Inferior parietal cortex (tissue), 1 donor: ENCODE data around the gene ABCF1.
"Not testable (repeated sequence)": the region's sequence is repeated elsewhere in the genome, so short reads cannot be mapped to it uniquely, and the experiment has no call there.

Experiments used
- DNase-seq: peaks from one replicate; pipeline ENCODE4 v3.0.0-alpha.2; 2016; ENCODE audit errors: extremely low spot score

The ABCF1 gene

GRCh38 chr6:30571075-30571761 lies at the start of gene ABCF1:
ABCF1 (plus strand) TSS chr6:30571442; CDS start chr6:30571488, 46 bp downstream.
- DNase-seq: peak; percentile 97

DNA sequence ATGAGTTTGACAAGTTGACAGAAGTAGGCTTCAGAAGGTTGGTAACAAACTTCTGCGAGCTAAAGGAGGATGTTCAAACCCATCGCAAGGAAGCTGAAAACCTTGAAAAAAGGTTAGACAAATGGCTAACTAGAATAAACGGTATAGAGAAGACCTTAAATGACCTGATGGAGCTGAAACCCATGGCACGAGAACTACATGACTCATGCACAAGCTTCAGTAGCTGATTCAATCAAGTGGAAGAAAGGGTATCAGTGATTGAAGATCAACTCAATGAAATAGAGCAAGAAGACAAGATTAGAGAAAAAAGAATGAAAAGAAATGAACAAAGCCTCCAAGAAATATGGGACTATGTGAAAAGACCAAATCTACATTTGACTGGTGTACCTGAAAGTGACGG lies 49.3 kb upstream of the ABCF1 start:
- DNase-seq: not testable (repeated sequence)

DNA sequence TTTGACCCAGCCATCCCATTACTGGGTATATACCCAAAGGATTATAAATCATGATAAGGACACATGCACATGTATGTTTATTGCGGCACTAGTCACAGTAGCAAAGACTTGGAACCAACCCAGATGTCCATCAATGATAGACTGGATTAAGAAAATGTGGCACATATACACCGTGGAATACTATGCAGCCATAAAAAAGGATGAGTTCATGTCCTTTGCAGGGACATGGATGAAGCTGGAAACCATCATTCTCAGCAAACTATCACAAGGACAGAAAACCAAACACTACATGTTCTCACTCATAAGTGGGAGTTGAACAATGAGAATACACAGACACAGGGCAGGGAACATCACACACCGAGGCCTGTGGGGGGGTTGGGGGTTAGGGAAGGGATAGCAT lies 44.8 kb upstream of the ABCF1 start:
- DNase-seq: not testable (repeated sequence)

DNA sequence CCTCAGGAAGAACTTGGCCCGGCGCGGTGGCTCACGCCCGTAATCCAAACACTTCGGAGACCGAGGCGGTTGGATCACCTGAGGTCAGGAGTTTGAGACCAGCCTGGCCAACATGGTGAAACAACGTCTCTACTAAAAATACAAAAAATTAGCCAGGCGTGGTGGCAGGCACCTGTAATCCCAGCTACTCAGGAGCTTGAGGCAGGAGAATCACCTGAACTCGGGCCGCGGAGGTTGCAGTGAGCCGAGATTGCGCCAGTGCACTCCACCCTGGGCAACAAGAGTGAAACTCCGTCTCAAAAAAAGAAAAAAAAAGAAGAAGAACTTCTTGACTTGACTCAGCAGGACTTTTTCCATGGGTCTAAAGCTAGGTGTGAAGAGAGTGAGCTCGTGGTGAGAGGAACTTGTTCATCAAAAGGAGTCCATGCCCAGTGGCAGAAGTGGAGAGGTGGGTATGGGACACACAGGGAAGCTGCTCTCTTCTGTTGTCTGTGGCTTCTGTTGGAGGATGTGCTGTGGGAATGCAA lies 41.8 kb upstream of the ABCF1 start:
- DNase-seq: not testable (repeated sequence)

- no peak for DNase-seq
These were observed 41.2 kb upstream of the ABCF1 start for GRCh38 chr6:30530014-30530413.

- no peak for DNase-seq
These were observed 37.6 kb upstream of the ABCF1 start for GRCh38 chr6:30533460-30534294.

DNA sequence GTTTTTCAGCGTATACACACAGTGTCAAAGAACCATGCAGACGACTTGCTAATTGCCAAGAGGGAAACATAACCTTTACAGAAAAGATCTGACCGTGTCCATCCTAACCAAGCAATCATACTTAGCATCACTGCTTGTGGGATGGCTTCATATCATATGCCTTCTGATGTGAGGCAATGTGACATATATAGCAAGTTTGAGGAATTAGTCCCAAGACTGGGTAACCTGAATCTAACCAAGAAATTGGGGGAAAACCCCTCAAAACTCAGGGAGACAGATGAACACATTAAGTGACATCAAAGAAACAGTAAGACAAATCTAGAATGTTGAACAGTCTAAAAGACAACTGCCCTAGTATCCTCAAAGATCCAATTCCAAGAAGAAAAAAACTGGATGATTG lies 33.3 kb upstream of the ABCF1 start:
- DNase-seq: no peak

- peak; percentile 93 for DNase-seq
These were observed 29.5 kb upstream of the ABCF1 start for GRCh38 chr6:30541515-30542403.

- no peak for DNase-seq
These were observed 28.9 kb upstream of the ABCF1 start for GRCh38 chr6:30542404-30542725.

DNA sequence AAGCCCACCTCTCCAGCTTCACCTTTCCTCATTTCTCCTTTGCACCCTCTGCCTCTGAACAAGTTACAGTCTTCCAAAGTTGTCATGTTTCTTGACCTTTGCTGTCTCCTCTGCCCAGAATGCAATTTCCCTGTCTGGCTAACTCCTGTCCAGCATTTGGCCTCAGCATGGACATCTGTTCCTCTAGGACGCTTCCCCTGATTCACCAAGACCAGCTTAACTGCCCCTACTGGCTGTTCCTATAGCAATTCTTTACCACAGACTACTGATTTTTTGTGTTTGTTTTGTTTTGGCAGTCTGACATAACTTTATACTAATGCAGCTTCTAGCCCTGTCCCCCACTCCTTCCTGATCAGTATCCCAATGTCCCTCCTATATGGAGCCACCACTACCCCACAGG lies 28.3 kb upstream of the ABCF1 start:
- no peak for DNase-seq

- no peak for DNase-seq
These were observed 27.4 kb upstream of the ABCF1 start for GRCh38 chr6:30543821-30544220.

DNA sequence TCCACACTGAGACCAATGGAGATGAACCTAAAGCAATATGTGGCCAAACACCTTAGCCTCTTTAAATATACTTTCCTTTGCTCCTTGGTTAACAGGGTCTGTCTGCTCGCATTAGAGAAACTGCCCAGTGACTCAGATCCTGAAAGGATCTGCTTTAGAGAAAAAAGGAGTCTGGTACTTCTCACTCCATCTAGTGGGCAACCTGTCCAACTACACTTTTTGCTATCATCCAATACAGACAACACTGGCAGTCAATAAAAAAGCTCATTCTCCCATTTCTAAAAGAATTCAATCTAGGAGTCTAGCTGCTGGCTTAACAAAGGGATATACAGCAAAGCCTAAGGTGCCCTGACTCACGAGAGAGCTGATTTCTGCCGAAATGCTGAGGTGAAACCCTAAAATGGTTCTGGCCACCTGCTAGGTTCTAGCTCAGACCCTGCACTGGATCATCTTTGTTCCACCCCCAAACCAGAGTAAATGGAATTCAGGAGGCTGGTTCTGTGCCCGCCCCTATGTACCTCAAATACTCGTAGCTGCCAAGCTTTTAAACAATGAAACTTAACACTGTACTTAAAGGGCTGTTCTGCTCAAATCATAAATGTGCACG lies 26.5 kb upstream of the ABCF1 start:
- DNase-seq: peak; percentile 74

DNA sequence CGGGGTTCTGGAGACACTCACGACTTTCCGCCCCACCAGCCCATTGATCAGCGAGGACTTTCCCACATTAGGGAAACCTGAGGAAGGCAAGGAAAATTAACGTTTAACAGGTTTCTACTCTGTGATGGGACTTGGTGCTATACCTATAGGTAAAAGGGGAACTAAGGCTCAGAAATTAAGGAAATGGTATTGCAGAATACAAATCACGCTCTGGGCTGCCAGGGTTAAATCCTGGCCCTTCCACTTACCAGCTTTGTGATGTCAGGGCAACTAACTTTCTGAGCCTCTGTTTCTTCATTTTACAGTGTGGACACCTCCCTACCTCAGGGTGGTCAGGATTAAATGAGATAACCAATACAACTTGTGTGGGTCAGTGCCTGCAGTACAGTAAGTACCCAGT lies 23.8 kb upstream of the ABCF1 start:
- DNase-seq: no peak

- DNase-seq: no peak
These were observed 22.9 kb upstream of the ABCF1 start for GRCh38 chr6:30548375-30548774.

- DNase-seq: no peak
These were observed 16.8 kb upstream of the ABCF1 start for GRCh38 chr6:30554404-30554803.

- peak; percentile 49 for DNase-seq
These were observed 16.1 kb upstream of the ABCF1 start for GRCh38 chr6:30554962-30555815.

GRCh38 chr6:30555816-30556065 lies 15.5 kb upstream of the ABCF1 start:
- no peak for DNase-seq

DNA sequence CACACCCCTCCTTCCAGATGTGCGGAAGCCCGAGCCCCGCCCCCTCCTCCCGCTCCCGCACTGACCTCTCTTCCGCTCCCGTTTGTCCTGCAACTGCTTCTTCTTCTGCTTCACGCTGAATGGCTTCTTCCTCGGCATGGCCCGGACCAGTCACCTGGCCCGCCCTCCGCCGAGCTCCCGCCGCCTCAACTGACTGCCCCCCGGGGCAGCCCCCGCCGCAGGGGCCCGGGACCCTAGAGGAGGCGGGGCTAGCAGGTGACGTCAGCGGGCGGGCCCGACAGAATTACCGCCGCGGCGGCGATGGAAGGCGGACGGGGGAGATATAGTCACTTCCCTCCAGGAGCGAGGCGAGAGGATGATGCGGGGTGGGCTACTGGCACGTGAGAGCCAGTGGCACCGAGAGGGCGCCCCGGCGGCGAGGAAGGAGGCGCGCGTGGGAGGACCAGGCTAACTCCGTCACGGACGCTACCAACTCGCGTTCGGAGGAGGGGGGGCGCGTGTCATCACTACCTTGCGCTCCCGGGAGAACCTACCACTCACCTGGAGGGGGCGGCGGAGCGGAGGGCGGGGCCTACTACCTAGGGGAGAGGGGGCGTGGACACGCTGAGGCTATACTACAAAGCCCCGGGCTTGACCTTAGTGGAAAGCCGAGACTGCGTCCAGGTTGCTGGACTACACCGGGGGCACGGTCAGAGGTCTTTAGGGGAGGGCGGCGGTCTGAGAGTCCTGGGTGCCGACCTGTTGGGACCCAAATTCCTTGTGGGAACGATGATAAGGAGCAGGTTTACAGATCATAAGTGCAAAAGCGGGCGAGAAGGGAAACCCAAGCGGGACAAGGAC lies 15.0 kb upstream of the ABCF1 start, which contains the start of gene GNL1:
Gene GNL1, minus strand, starts transcription at position 424 of the 840 bp plus-strand sequence. Its CDS starts 286 bp downstream, at position 138.
- peak; percentile 84 for DNase-seq

DNA sequence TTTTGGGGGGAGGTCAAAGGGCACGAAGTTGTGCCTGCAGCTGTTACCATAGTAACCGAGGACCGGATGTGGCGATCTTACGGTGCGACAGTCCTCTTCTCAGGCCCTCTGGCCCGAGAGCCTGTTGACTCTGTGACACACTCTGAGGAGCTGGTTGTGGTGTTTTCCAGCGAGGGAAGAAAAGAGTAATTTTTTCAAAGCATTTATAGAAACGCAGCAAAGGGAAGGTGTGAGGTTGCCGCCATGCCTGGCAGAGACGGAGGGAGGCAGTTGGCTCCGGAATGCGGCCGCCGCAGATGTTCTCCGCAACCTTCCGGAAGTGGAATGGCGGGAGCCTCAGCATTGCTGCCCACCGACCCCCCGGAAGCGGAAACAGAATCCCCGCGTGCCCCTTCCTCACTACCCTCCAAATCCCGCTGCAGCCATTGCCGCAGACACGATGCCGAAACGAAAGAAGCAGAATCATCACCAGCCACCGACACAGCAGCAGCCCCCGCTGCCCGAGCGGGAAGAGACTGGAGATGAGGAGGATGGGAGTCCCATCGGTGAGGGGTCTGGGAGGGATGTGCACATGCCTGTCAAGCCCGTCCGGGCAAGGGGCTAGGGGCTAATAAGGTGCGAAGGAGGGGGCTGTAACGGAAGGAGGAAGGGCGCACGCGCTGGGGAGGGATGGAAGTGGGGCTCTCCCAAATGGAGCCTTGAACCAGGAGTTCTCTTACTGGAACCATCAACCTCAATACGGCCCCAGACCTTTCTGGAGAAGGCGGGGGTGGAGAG lies 14.1 kb upstream of the ABCF1 start, which contains the start of gene PRR3:
Gene PRR3, plus strand, starts transcription at position 390 of the 777 bp plus-strand sequence. Its CDS starts 50 bp downstream, at position 440.
- peak; percentile 97 for DNase-seq
